DND-41 (cell line): ENCODE results near the gene SH2D4B.

Source experiments
- ATAC-seq: fragments of 200-7000 bp; cut with Tn5 transposase; 3 replicates; pipeline ENCODE4 v1.9.1; 2021; ENCODE audit warnings: low read depth; ENCODE audit not compliant: insufficient read depth
- DNase-seq: peaks from one replicate; pipeline ENCODE4 v3.0.0-alpha.2; 2020
- H2AFZ ChIP-seq: 2 replicates; pipeline ENCODE4 v1.6.0; 2012; ENCODE audit warnings: low read depth, low read length
- H3K27ac ChIP-seq: 2 replicates; pipeline ENCODE4 v1.5.1; 2012; ENCODE audit warnings: low read length, inconsistent platforms
- H3K27me3 ChIP-seq: fragments of 200-600 bp; sonication (generic); 2 replicates; pipeline ENCODE4 v1.6.0; 2012; ENCODE audit warnings: low read length, mild to moderate bottlenecking, inconsistent platforms; ENCODE audit not compliant: insufficient read depth, poor library complexity
- H3K36me3 ChIP-seq: 2 replicates; pipeline ENCODE4 v1.5.1; 2012; ENCODE audit warnings: low read length, inconsistent platforms; ENCODE audit not compliant: insufficient read depth
- H3K4me1 ChIP-seq: 2 replicates; pipeline ENCODE4 v1.5.1; 2012; ENCODE audit warnings: mild to moderate bottlenecking, low read length; ENCODE audit not compliant: insufficient read depth
- H3K4me2 ChIP-seq: 2 replicates; pipeline ENCODE4 v1.6.0; 2012; ENCODE audit warnings: mild to moderate bottlenecking, moderate library complexity, low read length, inconsistent platforms; ENCODE audit not compliant: insufficient read depth
- H3K4me3 ChIP-seq, 2 experiments: fragments of 200-600 bp in 1 of 2; shearing (Covaris generic) in 1 of 2; 2 replicates each; pipeline ENCODE4 v1.5.1; 2012 to 2016; ENCODE audit warnings: inconsistent platforms in 2 of 2, low read length in 2 of 2, mild to moderate bottlenecking in 2 of 2, low read depth in 1 of 2, moderate library complexity in 1 of 2
- H3K79me2 ChIP-seq: 2 replicates; pipeline ENCODE4 v1.6.0; 2012; ENCODE audit warnings: low read length, inconsistent platforms; ENCODE audit not compliant: insufficient read depth
- H3K9ac ChIP-seq: 2 replicates; pipeline ENCODE4 v1.6.0; 2012; ENCODE audit warnings: low read depth, mild to moderate bottlenecking, inconsistent platforms, low read length, moderate library complexity
- H3K9me3 ChIP-seq: 2 replicates; pipeline ENCODE4 v1.5.1; 2012; ENCODE audit warnings: low read length, moderate library complexity, mild to moderate bottlenecking, inconsistent platforms; ENCODE audit not compliant: insufficient read depth, severe bottlenecking
- H4K20me1 ChIP-seq: 2 replicates; pipeline ENCODE4 v1.6.0; 2012; ENCODE audit warnings: low read length; ENCODE audit not compliant: insufficient read depth
- EZH2 ChIP-seq: IDR thresholded peaks from 3 replicates; pipeline ENCODE4 v1.6.1; 2012; ENCODE audit warnings: borderline replicate concordance, low read depth, mild to moderate bottlenecking, moderate library complexity, low read length, inconsistent platforms; ENCODE audit not compliant: severe bottlenecking
- TF ChIP-seq, protein P1 (sequence below): IDR thresholded peaks from 2 replicates; pipeline ENCODE4 v1.5.1; 2012; ENCODE audit warnings: borderline replicate concordance, low read length, moderate library complexity, mild to moderate bottlenecking; ENCODE audit not compliant: poor library complexity, severe bottlenecking; ENCODE audit errors: extremely low read depth

SH2D4B gene

DNA sequence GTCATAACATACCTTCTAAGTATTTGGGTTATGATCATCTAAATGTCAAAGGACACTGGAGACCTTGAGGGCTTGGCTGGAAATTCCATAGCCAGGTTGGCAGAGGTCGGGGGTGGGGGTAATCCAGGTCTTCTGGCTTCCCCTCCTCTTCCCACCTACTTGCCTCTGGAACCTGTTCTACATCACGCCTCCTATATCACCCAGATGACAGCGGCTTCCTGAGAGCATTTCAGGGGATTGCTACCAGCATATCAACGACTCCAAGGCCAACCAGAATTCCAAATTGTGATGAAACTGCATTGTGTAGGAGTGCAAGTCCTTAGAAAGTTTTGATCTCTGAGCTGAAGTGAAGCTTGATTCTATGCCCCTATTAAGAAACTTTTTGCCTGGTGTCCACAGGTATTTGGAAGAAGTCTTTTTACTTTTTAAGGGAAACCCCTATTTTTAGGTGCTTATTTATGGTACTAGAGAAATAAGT, 95.7 kb downstream of the SH2D4B start:
- Histone ChIP-seq H3K36me3 (no peaks in the 10 kb centered on the region), H4K20me1 (no peaks in the 10 kb centered on the region), H3K9ac (no peak overlapping the region), H3K27ac (no peak overlapping the region), H3K9me3 (no peaks in the 10 kb centered on the region), H3K4me2 (no peak overlapping the region), H3K27me3 (no peaks in the 10 kb centered on the region), H3K4me1 (no peaks in the 10 kb centered on the region), H3K4me3 (no peak overlapping the region), H2AFZ (no peak overlapping the region), H3K79me2 (no peaks in the 10 kb centered on the region)
- ATAC-seq: no peak
- TF ChIP-seq EZH2: no peak
- TF ChIP-seq, protein P1, sequence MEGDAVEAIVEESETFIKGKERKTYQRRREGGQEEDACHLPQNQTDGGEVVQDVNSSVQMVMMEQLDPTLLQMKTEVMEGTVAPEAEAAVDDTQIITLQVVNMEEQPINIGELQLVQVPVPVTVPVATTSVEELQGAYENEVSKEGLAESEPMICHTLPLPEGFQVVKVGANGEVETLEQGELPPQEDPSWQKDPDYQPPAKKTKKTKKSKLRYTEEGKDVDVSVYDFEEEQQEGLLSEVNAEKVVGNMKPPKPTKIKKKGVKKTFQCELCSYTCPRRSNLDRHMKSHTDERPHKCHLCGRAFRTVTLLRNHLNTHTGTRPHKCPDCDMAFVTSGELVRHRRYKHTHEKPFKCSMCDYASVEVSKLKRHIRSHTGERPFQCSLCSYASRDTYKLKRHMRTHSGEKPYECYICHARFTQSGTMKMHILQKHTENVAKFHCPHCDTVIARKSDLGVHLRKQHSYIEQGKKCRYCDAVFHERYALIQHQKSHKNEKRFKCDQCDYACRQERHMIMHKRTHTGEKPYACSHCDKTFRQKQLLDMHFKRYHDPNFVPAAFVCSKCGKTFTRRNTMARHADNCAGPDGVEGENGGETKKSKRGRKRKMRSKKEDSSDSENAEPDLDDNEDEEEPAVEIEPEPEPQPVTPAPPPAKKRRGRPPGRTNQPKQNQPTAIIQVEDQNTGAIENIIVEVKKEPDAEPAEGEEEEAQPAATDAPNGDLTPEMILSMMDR: no peak
- no peak for DNase-seq

DNA sequence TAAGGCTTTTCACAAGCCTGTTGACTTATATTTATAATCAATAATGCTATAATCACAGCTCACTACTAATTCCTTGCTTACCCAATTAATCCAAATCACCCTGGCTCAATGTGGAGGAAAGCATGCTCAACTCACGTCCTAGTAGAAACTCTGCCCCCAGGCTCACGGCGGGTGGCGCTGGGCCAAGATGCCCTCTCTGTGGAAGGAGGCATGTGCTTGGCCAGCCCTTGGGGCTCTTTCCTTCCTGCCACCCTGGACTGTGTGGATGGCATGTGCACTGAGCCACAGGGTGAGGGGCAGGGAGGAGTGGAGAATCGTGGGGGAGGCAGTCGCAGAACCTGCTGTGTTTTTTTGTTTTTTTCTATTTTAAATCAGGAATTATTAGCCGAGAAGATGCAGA, 96.2 kb downstream of the SH2D4B start:
- no peaks in the 10 kb centered on the region for H4K20me1 ChIP-seq
- H2AFZ ChIP-seq: no peak overlapping the region
- no peak overlapping the region for H3K4me2 ChIP-seq
- H3K79me2 ChIP-seq: no peaks in the 10 kb centered on the region
- ATAC-seq (no peak), DNase-seq (no peak)
- no peak overlapping the region for H3K4me3 ChIP-seq
- no peaks in the 10 kb centered on the region for H3K36me3 ChIP-seq
- no peak for TF ChIP-seq EZH2
- TF ChIP-seq, protein P1: no peak
- no peak overlapping the region for H3K27ac ChIP-seq
- no peaks in the 10 kb centered on the region for H3K27me3 ChIP-seq
- H3K9me3 ChIP-seq: no peaks in the 10 kb centered on the region
- no peak overlapping the region for H3K9ac ChIP-seq
- no peaks in the 10 kb centered on the region for H3K4me1 ChIP-seq

DNA sequence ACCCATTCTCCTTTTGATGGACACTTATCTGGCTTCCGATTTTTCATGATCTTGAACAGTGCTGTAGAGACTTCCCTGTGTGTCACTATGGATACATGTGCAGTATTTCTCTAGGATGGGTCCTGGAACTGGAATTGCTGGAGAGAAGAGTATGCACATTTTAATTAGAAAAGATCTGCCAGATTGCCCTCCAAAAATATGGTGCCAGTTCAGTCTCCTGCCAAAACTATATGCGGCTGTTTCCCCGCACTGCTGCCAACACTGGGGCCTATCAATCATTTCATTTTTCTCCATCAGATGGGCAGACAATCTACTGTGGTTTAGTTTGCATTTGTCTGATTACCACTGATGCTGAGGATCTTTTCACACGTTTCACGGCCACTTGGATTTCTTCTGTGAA, 105.0 kb downstream of the SH2D4B start:
- Histone ChIP-seq H3K79me2 (no peaks in the 10 kb centered on the region), H3K9me3 (no peaks in the 10 kb centered on the region), H3K27me3 (no peaks in the 10 kb centered on the region), H3K4me3 (no peak overlapping the region), H3K4me2 (no peak overlapping the region), H3K4me1 (no peaks in the 10 kb centered on the region), H3K27ac (no peak overlapping the region), H2AFZ (no peak overlapping the region), H4K20me1 (no peaks in the 10 kb centered on the region), H3K9ac (no peak overlapping the region), H3K36me3 (no peaks in the 10 kb centered on the region)
- no peak for ATAC-seq
- TF ChIP-seq, protein P1: no peak
- TF ChIP-seq EZH2: no peak
- no peak for DNase-seq

DNA sequence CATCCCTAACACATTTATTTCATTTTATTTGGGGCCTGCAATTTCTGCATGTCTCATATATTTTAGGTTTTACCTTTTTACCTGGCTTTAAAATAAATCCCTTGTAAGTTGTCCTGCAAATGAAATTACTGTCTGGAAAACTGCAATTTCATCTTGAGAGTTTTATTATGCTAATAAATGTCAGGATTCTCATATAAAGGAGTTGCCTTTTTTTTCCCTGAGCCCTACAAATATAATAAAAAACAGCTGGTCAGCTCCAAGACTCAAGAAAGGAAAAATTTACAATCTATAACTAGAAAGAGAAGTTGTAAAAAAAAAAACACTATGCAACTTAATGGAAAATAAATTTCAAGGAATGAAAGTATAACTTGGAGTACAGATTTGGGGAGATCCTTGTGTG, 108.7 kb downstream of the SH2D4B start:
- Histone ChIP-seq H3K9ac (no peak overlapping the region), H2AFZ (no peak overlapping the region), H3K27me3 (no peaks in the 10 kb centered on the region), H3K27ac (no peak overlapping the region), H3K9me3 (no peaks in the 10 kb centered on the region), H3K79me2 (no peaks in the 10 kb centered on the region), H3K4me3 (no peak overlapping the region), H3K36me3 (no peaks in the 10 kb centered on the region), H3K4me2 (no peak overlapping the region), H3K4me1 (no peaks in the 10 kb centered on the region), H4K20me1 (no peaks in the 10 kb centered on the region)
- DNase-seq (no peak), ATAC-seq (no peak)
- TF ChIP-seq EZH2: no peak
- TF ChIP-seq, protein P1: no peak
